PC-3 (cell line): ENCODE results near the gene CBS.
"Not testable (repeated sequence)": the region's sequence is repeated elsewhere in the genome, so short reads cannot be mapped to it uniquely, and the experiment has no call there.

Source experiments
- EZH2 ChIP-seq: fragments of 300-600 bp; sonication (generic); IDR thresholded peaks from one replicate; pipeline ENCODE4 v1.6.1; 2017; ENCODE audit warnings: antibody characterized with exemption, mild to moderate bottlenecking, low read length; ENCODE audit not compliant: unreplicated experiment
- TF ChIP-seq, protein P1 (sequence below): fragments of 300-600 bp; sonication (generic); conservative IDR thresholded peaks from 2 replicates; pipeline ENCODE4 v1.5.1; 2017; ENCODE audit warnings: antibody characterized with exemption, low read depth, mild to moderate bottlenecking, low read length

DNA sequence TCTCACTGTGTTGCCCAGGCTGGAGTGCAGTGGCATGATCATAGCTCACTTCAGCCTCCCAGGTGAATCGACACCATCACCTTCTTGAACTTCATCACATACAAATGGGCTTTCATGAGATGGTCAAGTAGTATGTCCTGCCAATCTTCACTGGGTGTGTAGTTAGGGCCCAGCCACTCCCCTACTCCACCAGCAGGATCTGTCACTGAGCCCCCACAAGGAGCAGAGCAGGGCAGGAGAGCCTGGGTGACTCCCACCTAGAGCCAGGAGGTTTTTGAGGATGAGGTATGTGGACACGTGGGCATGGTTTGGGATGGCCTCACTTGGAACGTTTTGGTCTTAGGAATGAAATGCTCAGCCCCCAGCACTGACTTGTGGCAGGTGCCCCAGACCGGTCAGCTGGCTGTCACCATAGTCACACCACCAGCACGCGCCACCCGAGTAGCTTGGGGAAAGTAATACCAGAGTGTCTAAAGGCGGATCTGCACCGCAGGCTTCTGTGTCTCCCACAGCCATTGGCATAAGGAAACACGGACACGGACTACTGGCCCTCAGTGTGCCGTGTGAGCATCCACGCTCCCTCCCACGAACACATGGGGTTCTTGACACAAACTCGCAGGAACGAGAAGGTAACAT, 16.5 kb upstream of the CBS start:
- TF ChIP-seq, protein P1, sequence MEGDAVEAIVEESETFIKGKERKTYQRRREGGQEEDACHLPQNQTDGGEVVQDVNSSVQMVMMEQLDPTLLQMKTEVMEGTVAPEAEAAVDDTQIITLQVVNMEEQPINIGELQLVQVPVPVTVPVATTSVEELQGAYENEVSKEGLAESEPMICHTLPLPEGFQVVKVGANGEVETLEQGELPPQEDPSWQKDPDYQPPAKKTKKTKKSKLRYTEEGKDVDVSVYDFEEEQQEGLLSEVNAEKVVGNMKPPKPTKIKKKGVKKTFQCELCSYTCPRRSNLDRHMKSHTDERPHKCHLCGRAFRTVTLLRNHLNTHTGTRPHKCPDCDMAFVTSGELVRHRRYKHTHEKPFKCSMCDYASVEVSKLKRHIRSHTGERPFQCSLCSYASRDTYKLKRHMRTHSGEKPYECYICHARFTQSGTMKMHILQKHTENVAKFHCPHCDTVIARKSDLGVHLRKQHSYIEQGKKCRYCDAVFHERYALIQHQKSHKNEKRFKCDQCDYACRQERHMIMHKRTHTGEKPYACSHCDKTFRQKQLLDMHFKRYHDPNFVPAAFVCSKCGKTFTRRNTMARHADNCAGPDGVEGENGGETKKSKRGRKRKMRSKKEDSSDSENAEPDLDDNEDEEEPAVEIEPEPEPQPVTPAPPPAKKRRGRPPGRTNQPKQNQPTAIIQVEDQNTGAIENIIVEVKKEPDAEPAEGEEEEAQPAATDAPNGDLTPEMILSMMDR = not testable (repeated sequence)
- not testable (repeated sequence) for TF ChIP-seq EZH2
